CD14-positive monocyte (primary cell): ENCODE data around the gene OPRM1. TPM values are rescaled to one million over a fixed set of nuclear protein-coding genes. Genes with fewer than 3 reads are reported as not detected.
A peak's percentile ranks its signal among the peaks of the same experiment; 100 is the strongest.

ENCODE experiments used
- DNase-seq, 3 donors: peaks; one replicate each; pipeline ENCODE4 v3.0.0-alpha.2; 2011 to 2022
- H2AFZ ChIP-seq: 2 replicates; pipeline ENCODE4 v1.6.0; 2012; ENCODE audit warnings: mild to moderate bottlenecking, low read depth, low read length, inconsistent platforms; ENCODE audit not compliant: insufficient read depth, poor library complexity, severe bottlenecking
- H3K27ac ChIP-seq, 2 donors: 1 replicate in 1 of 2; 2 replicates in 1 of 2; pipeline ENCODE4 v1.5.1; 2012 to 2013; ENCODE audit warnings: low read length in 2 of 2, control low read depth in 1 of 2, inconsistent platforms in 1 of 2, low read depth in 1 of 2, mild to moderate bottlenecking in 1 of 2
- H3K27me3 ChIP-seq, 2 donors: one replicate each; pipeline versions ENCODE4 v1.6.0 to v1.6.1; 2011 to 2013; ENCODE audit warnings: low read length in 2 of 2; ENCODE audit not compliant: control insufficient read depth in 2 of 2, insufficient read depth in 2 of 2
- H3K36me3 ChIP-seq, 2 donors: replicated peaks in 1 of 2; 1 replicate in 1 of 2; 2 replicates in 1 of 2; pipeline versions ENCODE4 v1.5.1 to v1.6.1; 2012 to 2013; ENCODE audit warnings: low read length in 2 of 2, control low read depth in 1 of 2, inconsistent platforms in 1 of 2, mild to moderate bottlenecking in 1 of 2; ENCODE audit not compliant: insufficient read depth in 2 of 2, control insufficient read depth in 1 of 2
- H3K4me1 ChIP-seq, 2 donors: 1 replicate in 1 of 2; 2 replicates in 1 of 2; pipeline versions ENCODE4 v1.5.1 to v1.6.1; 2012 to 2013; ENCODE audit warnings: low read length in 2 of 2, control low read depth in 1 of 2, inconsistent platforms in 1 of 2, mild to moderate bottlenecking in 1 of 2, moderate library complexity in 1 of 2; ENCODE audit not compliant: insufficient read depth in 2 of 2, control insufficient read depth in 1 of 2
- H3K4me2 ChIP-seq: replicated peaks from 2 replicates; pipeline ENCODE3; 2012; ENCODE audit warnings: low read length, moderate library complexity, mild to moderate bottlenecking; ENCODE audit not compliant: poor library complexity, severe bottlenecking; ENCODE audit errors: extremely low read depth
- H3K4me3 ChIP-seq, 3 experiments: fragments of 200-600 bp in 1 of 3; sonication (generic) in 1 of 3; replicated peaks in 1 of 3; 1 replicate in 2 of 3; 2 replicates in 1 of 3; pipeline ENCODE4 v1.5.1; 2011 to 2013; ENCODE audit warnings: low read length in 3 of 3, mild to moderate bottlenecking in 3 of 3, control low read depth in 2 of 3, low read depth in 2 of 3, inconsistent platforms in 1 of 3, moderate library complexity in 1 of 3
- H3K79me2 ChIP-seq: 2 replicates; pipeline ENCODE4 v1.6.0; 2012; ENCODE audit warnings: mild to moderate bottlenecking, control low read depth, inconsistent platforms, low read length, moderate library complexity; ENCODE audit not compliant: insufficient read depth
- H3K9ac ChIP-seq: 2 replicates; pipeline ENCODE4 v1.6.0; 2017; ENCODE audit warnings: low read length, mild to moderate bottlenecking; ENCODE audit not compliant: insufficient read depth, poor library complexity, severe bottlenecking
- H3K9me3 ChIP-seq, 2 donors: replicated peaks in 1 of 2; 1 replicate in 1 of 2; 2 replicates in 1 of 2; pipeline versions ENCODE4 v1.5.1 to v1.6.1; 2012 to 2013; ENCODE audit warnings: low read length in 2 of 2, control low read depth in 1 of 2; ENCODE audit not compliant: control insufficient read depth in 1 of 2, insufficient read depth in 1 of 2
- H4K20me1 ChIP-seq: 2 replicates; pipeline ENCODE4 v1.6.0; 2012; ENCODE audit warnings: mild to moderate bottlenecking, low read length, control low read depth, moderate library complexity; ENCODE audit not compliant: insufficient read depth
- H3K27ac Mint-ChIP-seq, 7 donors: one replicate each; pipeline ENCODE4 v1.8.0; 2020; ENCODE audit warnings: mild to moderate bottlenecking in 7 of 7, mixed read lengths in 7 of 7, moderate library complexity in 6 of 7, inconsistent platforms in 2 of 7
- H3K27me3 Mint-ChIP-seq, 3 donors: one replicate each; pipeline ENCODE4 v1.8.0; 2021 to 2022; ENCODE audit warnings: low read depth in 3 of 3, mild to moderate bottlenecking in 3 of 3, mixed read lengths in 3 of 3, moderate library complexity in 3 of 3, inconsistent platforms in 1 of 3
- H3K36me3 Mint-ChIP-seq, 2 donors: one replicate each; pipeline ENCODE4 v1.8.0; 2020; ENCODE audit warnings: mixed read lengths in 2 of 2, inconsistent platforms in 1 of 2, mild to moderate bottlenecking in 1 of 2
- H3K4me1 Mint-ChIP-seq: one replicate; pipeline ENCODE4 v1.8.0; 2020; ENCODE audit warnings: mild to moderate bottlenecking, mixed read lengths
- H3K4me3 Mint-ChIP-seq, 2 donors: one replicate each; pipeline ENCODE4 v1.8.0; 2020; ENCODE audit warnings: mild to moderate bottlenecking in 2 of 2, mixed read lengths in 2 of 2, moderate library complexity in 1 of 2
- H3K9me3 Mint-ChIP-seq, 7 donors: one replicate each; pipeline ENCODE4 v1.8.0; 2020 to 2022; ENCODE audit warnings: mixed read lengths in 7 of 7, mild to moderate bottlenecking in 6 of 7, moderate library complexity in 6 of 7, inconsistent platforms in 2 of 7
- WGBS: methylation state at CpG from one replicate; pipeline ENCODE4 v1.1.5; 2013; ENCODE audit warnings: missing lambda C conversion rate; ENCODE audit not compliant: insufficient coverage; 5-methylcytosine and 5-hydroxymethylcytosine counted together
- intact Hi-C, 2 donors: fragments of 100-400 bp; cut with micrococcal nuclease; formaldehyde crosslinking; loops; one replicate each; pipeline versions ENCODE4 v1.15.0 to v1.15.1; 2023
- polyA plus RNA-seq, 3 donors: library from polyadenylated mRNA; depleted of rRNA in 1 of 3; unstranded in 2 of 3; stranded (reverse) in 1 of 3; fragments of 300-500 nt in 2 of 3; fragments of >200 nt in 1 of 3; fragmentation: Illumina TruSeq in 2 of 3; gene quantifications; 1 replicate in 2 of 3; 2 replicates in 1 of 3; pipeline ENCODE4 v1.2.3, GENCODE V29; 2012 to 2021
- TF ChIP-seq, protein P1 (sequence below): fragments of 200-600 bp; IDR thresholded peaks from one replicate; pipeline ENCODE4 v1.8.0; 2022; ENCODE audit warnings: antibody characterized with exemption, mild to moderate bottlenecking

OPRM1 gene
- polyA plus RNA-seq, 3 donors = not detected

- peaks cover 25% of the 10 kb centered on the region for H3K4me1 Mint-ChIP-seq
- Histone ChIP-seq H3K36me3 (peaks cover 13 to 29% of the 10 kb centered on the region in 2 donors), H3K4me3 (no peak overlapping the region), H3K9ac (no peak overlapping the region), H3K27me3 (no peaks in the 10 kb centered on the region), H3K9me3 (no peaks in the 10 kb centered on the region), H4K20me1 (peaks cover 27% of the 10 kb centered on the region), H3K4me2 (no peak overlapping the region), H3K4me1 (peaks cover 14 to 23% of the 10 kb centered on the region in 2 donors), H3K79me2 (no peaks in the 10 kb centered on the region), H2AFZ (no peak overlapping the region), H3K27ac (no peak overlapping the region)
- peak; percentile 55 to 71 (median 69) for DNase-seq
- H3K27ac Mint-ChIP-seq = no peak overlapping the region
- peaks cover 0 to 2% (median 0%) of the 10 kb centered on the region in 7 donors for H3K9me3 Mint-ChIP-seq
- H3K27me3 Mint-ChIP-seq = peaks cover 0 to 2% (median 2%) of the 10 kb centered on the region in 3 donors
- no peak overlapping the region for H3K4me3 Mint-ChIP-seq
- TF ChIP-seq, protein P1, sequence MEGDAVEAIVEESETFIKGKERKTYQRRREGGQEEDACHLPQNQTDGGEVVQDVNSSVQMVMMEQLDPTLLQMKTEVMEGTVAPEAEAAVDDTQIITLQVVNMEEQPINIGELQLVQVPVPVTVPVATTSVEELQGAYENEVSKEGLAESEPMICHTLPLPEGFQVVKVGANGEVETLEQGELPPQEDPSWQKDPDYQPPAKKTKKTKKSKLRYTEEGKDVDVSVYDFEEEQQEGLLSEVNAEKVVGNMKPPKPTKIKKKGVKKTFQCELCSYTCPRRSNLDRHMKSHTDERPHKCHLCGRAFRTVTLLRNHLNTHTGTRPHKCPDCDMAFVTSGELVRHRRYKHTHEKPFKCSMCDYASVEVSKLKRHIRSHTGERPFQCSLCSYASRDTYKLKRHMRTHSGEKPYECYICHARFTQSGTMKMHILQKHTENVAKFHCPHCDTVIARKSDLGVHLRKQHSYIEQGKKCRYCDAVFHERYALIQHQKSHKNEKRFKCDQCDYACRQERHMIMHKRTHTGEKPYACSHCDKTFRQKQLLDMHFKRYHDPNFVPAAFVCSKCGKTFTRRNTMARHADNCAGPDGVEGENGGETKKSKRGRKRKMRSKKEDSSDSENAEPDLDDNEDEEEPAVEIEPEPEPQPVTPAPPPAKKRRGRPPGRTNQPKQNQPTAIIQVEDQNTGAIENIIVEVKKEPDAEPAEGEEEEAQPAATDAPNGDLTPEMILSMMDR = peak; percentile 83
- peaks cover 18 to 25% of the 10 kb centered on the region in 2 donors for H3K36me3 Mint-ChIP-seq
- 0% methylated on average over 1 of the region's 6 CpGs for WGBS
- intact Hi-C loops = loop anchor here in 1 of 2 donors (5.0 kb wide), 2 partner anchors 123 to 198 kb away; no protein-coding TSS in a partner anchor
These were observed 115.4 kb downstream of the OPRM1 start for GRCh38 chr6:154154389-154154967.

DNA sequence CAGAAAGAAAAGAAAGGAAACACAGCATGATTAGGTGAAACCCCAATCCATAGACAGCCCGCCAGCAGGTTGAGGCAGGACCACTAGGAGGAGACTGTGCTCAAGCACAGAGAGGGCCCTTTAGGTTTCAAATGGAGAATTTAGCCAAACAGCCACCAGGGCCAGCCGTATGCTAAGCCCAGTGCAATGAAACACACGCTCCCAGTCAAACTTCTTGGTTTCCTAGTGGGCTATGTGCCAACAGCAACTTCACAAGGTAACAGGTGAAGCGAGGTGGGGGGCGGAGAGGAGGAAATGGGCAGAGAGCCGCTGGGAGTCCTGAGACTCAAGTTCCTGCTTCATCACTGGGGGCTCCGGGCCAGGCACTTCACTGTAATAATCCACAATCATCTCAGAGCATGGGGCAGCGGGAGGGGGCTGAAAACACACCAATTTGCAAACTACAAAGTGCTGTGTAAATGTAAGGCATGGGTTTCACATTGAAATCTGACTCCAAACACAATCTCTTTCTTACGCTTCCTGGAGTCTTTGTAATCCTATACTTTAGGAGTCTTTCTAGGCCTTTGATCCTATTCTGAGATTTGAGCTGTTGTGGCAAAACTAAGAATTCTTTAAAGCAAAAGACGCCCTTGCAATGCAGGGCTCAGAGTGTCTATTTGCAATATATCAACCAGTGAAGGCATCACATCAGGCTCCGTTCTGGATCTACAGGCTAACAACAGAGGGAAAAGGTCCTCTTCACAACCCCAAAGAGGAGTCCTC, 117.3 kb downstream of the OPRM1 start:
- H3K4me1 Mint-ChIP-seq = peaks cover 33% of the 10 kb centered on the region

More for the DNA sequence above, 117.3 kb downstream of the OPRM1 start:
- H3K9ac ChIP-seq = no peak overlapping the region
- Mint-ChIP-seq H3K36me3 (peaks cover 28 to 39% of the 10 kb centered on the region in 2 donors), H3K27me3 (peaks cover 0 to 2% (median 0%) of the 10 kb centered on the region in 3 donors), H3K4me3 (peak overlapping the region in 1 of 2 donors; percentile 41), H3K27ac (peak overlapping the region in 6 of 7 donors; percentile 1 to 86 (median 62)), H3K9me3 (no peaks in the 10 kb centered on the region)
- peaks cover 21 to 37% of the 10 kb centered on the region in 2 donors for H3K36me3 ChIP-seq
- peaks cover 14 to 23% of the 10 kb centered on the region in 2 donors for H3K4me1 ChIP-seq
- DNase-seq = no peak
- H3K27me3 ChIP-seq = no peaks in the 10 kb centered on the region
- no peaks in the 10 kb centered on the region for H3K9me3 ChIP-seq
- H3K27ac ChIP-seq = peak overlapping the region; percentile 2 to 54
- no peak overlapping the region for H3K4me3 ChIP-seq
- no peak overlapping the region for H3K4me2 ChIP-seq
- no peaks in the 10 kb centered on the region for H3K79me2 ChIP-seq
- TF ChIP-seq, protein P1 = peak; percentile 61
- no peak overlapping the region for H2AFZ ChIP-seq
- intact Hi-C loops = loop anchor here in 1 of 2 donors (5.0 kb wide), 1 partner anchor 121 kb away; no protein-coding TSS in a partner anchor
- WGBS = 73% methylated on average over 3 of the region's 11 CpGs
- peaks cover 34% of the 10 kb centered on the region for H4K20me1 ChIP-seq
